OCI-LY1 (cell line): ENCODE results near the gene MAPK8IP3.

Experiments used
- EZH2 ChIP-seq: fragments of 200-600 bp; sonication (generic), shearing (Covaris generic); IDR thresholded peaks from 2 replicates; pipeline ENCODE4 v1.8.0; 2017; ENCODE audit warnings: borderline replicate concordance, mixed run types, mild to moderate bottlenecking, antibody characterized with exemption, low read length, moderate library complexity, mixed read lengths
- TF ChIP-seq, protein P1 (sequence below): fragments of 200-600 bp; sonication (generic), shearing (Covaris generic); IDR thresholded peaks from 2 replicates; pipeline ENCODE4 v1.5.1; 2017; ENCODE audit warnings: mild to moderate bottlenecking, antibody characterized with exemption, low read length, moderate library complexity, mixed read lengths

- no peak for TF ChIP-seq EZH2
- TF ChIP-seq, protein P1, sequence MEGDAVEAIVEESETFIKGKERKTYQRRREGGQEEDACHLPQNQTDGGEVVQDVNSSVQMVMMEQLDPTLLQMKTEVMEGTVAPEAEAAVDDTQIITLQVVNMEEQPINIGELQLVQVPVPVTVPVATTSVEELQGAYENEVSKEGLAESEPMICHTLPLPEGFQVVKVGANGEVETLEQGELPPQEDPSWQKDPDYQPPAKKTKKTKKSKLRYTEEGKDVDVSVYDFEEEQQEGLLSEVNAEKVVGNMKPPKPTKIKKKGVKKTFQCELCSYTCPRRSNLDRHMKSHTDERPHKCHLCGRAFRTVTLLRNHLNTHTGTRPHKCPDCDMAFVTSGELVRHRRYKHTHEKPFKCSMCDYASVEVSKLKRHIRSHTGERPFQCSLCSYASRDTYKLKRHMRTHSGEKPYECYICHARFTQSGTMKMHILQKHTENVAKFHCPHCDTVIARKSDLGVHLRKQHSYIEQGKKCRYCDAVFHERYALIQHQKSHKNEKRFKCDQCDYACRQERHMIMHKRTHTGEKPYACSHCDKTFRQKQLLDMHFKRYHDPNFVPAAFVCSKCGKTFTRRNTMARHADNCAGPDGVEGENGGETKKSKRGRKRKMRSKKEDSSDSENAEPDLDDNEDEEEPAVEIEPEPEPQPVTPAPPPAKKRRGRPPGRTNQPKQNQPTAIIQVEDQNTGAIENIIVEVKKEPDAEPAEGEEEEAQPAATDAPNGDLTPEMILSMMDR, result no peak
These were observed 88.4 kb downstream of the MAPK8IP3 start for GRCh38 chr16:1794221-1794871.
